ENCODE measurements around the gene RPS19.

- TF ChIP-seq GATA2 (IDR thresholded peaks at IDR 0.05; ENCODE audit: low read depth, low read length) (no peak), GATA3 (IDR thresholded peaks at IDR 0.05; ENCODE audit: low read depth, low read length) (no peak)
These were observed 29.8 kb downstream of the RPS19 start for GRCh38 chr19:41889896-41890295.
